HUES64 (cell line): Measurements from ENCODE around the gene CLCN4. TPM values are rescaled to one million over a fixed set of nuclear protein-coding genes. Genes with fewer than 3 reads are reported as not detected.

Source experiments
- H3K27ac ChIP-seq: 2 replicates; pipeline ENCODE4 v1.7.0; 2013; ENCODE audit warnings: low read depth, low read length, inconsistent platforms
- H3K27me3 ChIP-seq: 2 replicates; pipeline ENCODE4 v1.6.1; 2013; ENCODE audit warnings: mild to moderate bottlenecking, low read length; ENCODE audit not compliant: insufficient read depth
- H3K36me3 ChIP-seq: 2 replicates; pipeline ENCODE4 v1.6.1; 2013; ENCODE audit warnings: mild to moderate bottlenecking, low read length; ENCODE audit not compliant: insufficient read depth
- H3K4me1 ChIP-seq: 2 replicates; pipeline ENCODE4 v1.6.1; 2013; ENCODE audit warnings: mild to moderate bottlenecking, low read length, moderate library complexity; ENCODE audit not compliant: insufficient read depth
- H3K4me3 ChIP-seq: 2 replicates; pipeline ENCODE4 v1.5.1; 2013; ENCODE audit warnings: mild to moderate bottlenecking, low read length, moderate library complexity
- H3K9ac ChIP-seq: 2 replicates; pipeline ENCODE4 v1.6.1; 2013; ENCODE audit warnings: mild to moderate bottlenecking, low read depth, low read length
- H3K9me3 ChIP-seq: 2 replicates; pipeline ENCODE4 v1.6.1; 2013; ENCODE audit warnings: low read depth, low read length; ENCODE audit not compliant: insufficient read depth
- WGBS: fragments of 150-250, 120-280 bp; methylation state at CpG from one replicate; pipeline ENCODE4 v1.1.7; 2013; ENCODE audit warnings: missing lambda C conversion rate; 5-methylcytosine and 5-hydroxymethylcytosine counted together
- polyA plus RNA-seq, 2 experiments: library from polyadenylated mRNA; stranded (reverse); fragments of 50-300 nt; gene quantifications; one replicate each; pipeline ENCODE4 v1.2.3, GENCODE V29; 2013

CLCN4 gene
- 2.4 TPM for polyA plus RNA-seq (2013, experiment 1 of 2)
- polyA plus RNA-seq (2013, experiment 2 of 2) = 3.3 TPM

- peak within 1 kb of the TSS; percentile 44 for H3K4me3 ChIP-seq
- H3K27ac ChIP-seq = peak within 1 kb of the TSS; percentile 51; the same call in 1 of the 2 replicates
- no peaks in the 10 kb centered on the region for H3K9me3 ChIP-seq
- peak within 1 kb of the TSS; percentile 41; the same call in 1 of the 2 replicates for H3K9ac ChIP-seq
- WGBS = 10% methylated on average over 24 of the region's 27 CpGs
- H3K36me3 ChIP-seq = no peaks in the 10 kb centered on the region
- H3K27me3 ChIP-seq = no peaks in the 10 kb centered on the region; the same call in 1 of the 2 replicates
- H3K4me1 ChIP-seq = peaks cover 18% of the 10 kb centered on the region; the same call in 1 of the 2 replicates
Observed at GRCh38 chrX:10156199-10157031, at the start of gene CLCN4. Gene CLCN4, plus strand, starts transcription at chrX:10156975. Its CDS starts 28,058 bp downstream, at chrX:10185033.

- no peak overlapping the region for H3K4me3 ChIP-seq
- no peaks in the 10 kb centered on the region for H3K4me1 ChIP-seq
- H3K27ac ChIP-seq = no peak overlapping the region
- WGBS = 92% methylated on average over 2 of the region's 2 CpGs
- H3K9ac ChIP-seq = no peak overlapping the region
- H3K36me3 ChIP-seq = peaks cover 4% of the 10 kb centered on the region; the same call in 1 of the 2 replicates
- no peaks in the 10 kb centered on the region for H3K27me3 ChIP-seq
- H3K9me3 ChIP-seq = no peaks in the 10 kb centered on the region
Observed at GRCh38 chrX:10107483-10107882, 49.3 kb upstream of the CLCN4 start.

- no peaks in the 10 kb centered on the region for H3K4me1 ChIP-seq
Observed at GRCh38 chrX:10108288-10108687, 48.5 kb upstream of the CLCN4 start.

GRCh38 chrX:10109695-10110094 is 47.1 kb upstream of the CLCN4 start:
- Histone ChIP-seq H3K9me3 (no peaks in the 10 kb centered on the region), H3K27ac (no peak overlapping the region), H3K36me3 (peaks cover 4% of the 10 kb centered on the region; the same call in 1 of the 2 replicates), H3K4me3 (no peak overlapping the region), H3K27me3 (no peaks in the 10 kb centered on the region), H3K4me1 (no peaks in the 10 kb centered on the region), H3K9ac (no peak overlapping the region)
- 95% methylated on average over 27 of the region's 27 CpGs for WGBS

More at GRCh38 chrX:10108288-10108687, 48.5 kb upstream of the CLCN4 start:
- Histone ChIP-seq H3K36me3 (peaks cover 4% of the 10 kb centered on the region; the same call in 1 of the 2 replicates), H3K9ac (no peak overlapping the region), H3K27me3 (no peaks in the 10 kb centered on the region), H3K27ac (no peak overlapping the region), H3K9me3 (no peaks in the 10 kb centered on the region), H3K4me3 (no peak overlapping the region)
- 95% methylated on average over 9 of the region's 9 CpGs for WGBS

GRCh38 chrX:10110316-10110935 is 46.3 kb upstream of the CLCN4 start:
- WGBS = 91% methylated on average over 13 of the region's 16 CpGs
- H3K27ac ChIP-seq = no peak overlapping the region
- peaks cover 6% of the 10 kb centered on the region; the same call in 1 of the 2 replicates for H3K36me3 ChIP-seq
- no peaks in the 10 kb centered on the region for H3K4me1 ChIP-seq
- no peaks in the 10 kb centered on the region for H3K27me3 ChIP-seq
- no peaks in the 10 kb centered on the region for H3K9me3 ChIP-seq
- H3K9ac ChIP-seq = no peak overlapping the region
- no peak overlapping the region for H3K4me3 ChIP-seq

GRCh38 chrX:10110984-10111363 is 45.8 kb upstream of the CLCN4 start:
- H3K4me1 ChIP-seq = no peaks in the 10 kb centered on the region
- 84% methylated on average over 10 of the region's 10 CpGs for whole genome bisulfite sequencing
- H3K4me3 ChIP-seq = no peak overlapping the region
- peaks cover 6% of the 10 kb centered on the region; the same call in 1 of the 2 replicates for H3K36me3 ChIP-seq
- no peak overlapping the region for H3K9ac ChIP-seq
- H3K9me3 ChIP-seq = no peaks in the 10 kb centered on the region
- H3K27me3 ChIP-seq = no peaks in the 10 kb centered on the region
- H3K27ac ChIP-seq = no peak overlapping the region

GRCh38 chrX:10111364-10112148 is 45.2 kb upstream of the CLCN4 start:
- Histone ChIP-seq H3K4me1 (no peaks in the 10 kb centered on the region), H3K27me3 (no peaks in the 10 kb centered on the region), H3K9ac (no peak overlapping the region), H3K4me3 (no peak overlapping the region), H3K9me3 (no peaks in the 10 kb centered on the region), H3K27ac (no peak overlapping the region), H3K36me3 (peaks cover 10% of the 10 kb centered on the region)
- WGBS = 97% methylated on average over 26 of the region's 26 CpGs

- no peaks in the 10 kb centered on the region for H3K27me3 ChIP-seq
- H3K4me1 ChIP-seq = no peaks in the 10 kb centered on the region
- no peak overlapping the region for H3K9ac ChIP-seq
- no peaks in the 10 kb centered on the region for H3K9me3 ChIP-seq
- 99% methylated on average over 5 of the region's 6 CpGs for WGBS
- H3K4me3 ChIP-seq = no peak overlapping the region
- no peak overlapping the region for H3K27ac ChIP-seq
- peaks cover 18% of the 10 kb centered on the region for H3K36me3 ChIP-seq
Observed at GRCh38 chrX:10112510-10112909, 44.3 kb upstream of the CLCN4 start.

- peaks cover 34% of the 10 kb centered on the region for H3K36me3 ChIP-seq
- H3K9me3 ChIP-seq = peaks cover 14% of the 10 kb centered on the region
- H3K27me3 ChIP-seq = no peaks in the 10 kb centered on the region
- H3K4me3 ChIP-seq = no peak overlapping the region
- H3K27ac ChIP-seq = no peak overlapping the region
- H3K9ac ChIP-seq = no peak overlapping the region
- no peaks in the 10 kb centered on the region for H3K4me1 ChIP-seq
- WGBS = 87% methylated on average over 4 of the region's 5 CpGs
Observed at GRCh38 chrX:10115082-10115481, 41.7 kb upstream of the CLCN4 start.

- Histone ChIP-seq H3K4me1 (no peaks in the 10 kb centered on the region), H3K4me3 (no peak overlapping the region), H3K27ac (no peak overlapping the region), H3K36me3 (peaks cover 48% of the 10 kb centered on the region), H3K9ac (no peak overlapping the region), H3K27me3 (no peaks in the 10 kb centered on the region), H3K9me3 (peaks cover 31% of the 10 kb centered on the region)
- WGBS = 94% methylated on average over 31 of the region's 31 CpGs
Observed at GRCh38 chrX:10117301-10117700, 39.5 kb upstream of the CLCN4 start.
